SK-N-SH treated with all-trans-retinoic acid at 6 μM for 48 hours (cell line): ENCODE results near the gene SAMD10.

Source experiments
- ATAC-seq: fragments of 200-7000 bp; cut with Tn5 transposase; 3 replicates; pipeline ENCODE4 v1.9.1; 2020; ENCODE audit warnings: mild to moderate bottlenecking, moderate library complexity
- BACH2 ChIP-seq: fragments of 250-450 bp; sonication (Bioruptor Pico); IDR thresholded peaks from 2 replicates; pipeline ENCODE4 v1.9.0; 2021; ENCODE audit warnings: mild to moderate bottlenecking, borderline replicate concordance
- CREB5 ChIP-seq: fragments of 250-450 bp; sonication (Bioruptor Pico); IDR thresholded peaks from 2 replicates; pipeline ENCODE4 v1.5.1; 2020; ENCODE audit warnings: low read depth, mild to moderate bottlenecking, moderate library complexity
- CSDC2 ChIP-seq: fragments of 250-450 bp; sonication (Bioruptor Pico); IDR thresholded peaks from 2 replicates; pipeline ENCODE4 v1.5.0; 2020; ENCODE audit warnings: mild to moderate bottlenecking, moderate library complexity
- CSRNP3 ChIP-seq: fragments of 250-450 bp; sonication (Bioruptor Pico); IDR thresholded peaks from 2 replicates; pipeline ENCODE4 v1.5.1; 2021; ENCODE audit warnings: mild to moderate bottlenecking, moderate library complexity
- ESRRG ChIP-seq: fragments of 250-450 bp; sonication (Bioruptor Pico); IDR thresholded peaks from 2 replicates; pipeline ENCODE4 v1.6.1; 2021; ENCODE audit warnings: mild to moderate bottlenecking
- GLIS3 ChIP-seq: fragments of 250-450 bp; sonication (Bioruptor Pico); IDR thresholded peaks from 2 replicates; pipeline ENCODE4 v1.5.0; 2020; ENCODE audit warnings: mild to moderate bottlenecking, moderate library complexity
- PATZ1 ChIP-seq: fragments of 250-450 bp; sonication (Bioruptor Pico); IDR thresholded peaks from 2 replicates; pipeline ENCODE4 v1.8.0; 2020; ENCODE audit warnings: mild to moderate bottlenecking, moderate library complexity, borderline replicate concordance
- POU6F1 ChIP-seq: fragments of 250-450 bp; sonication (Bioruptor Pico); IDR thresholded peaks from 2 replicates; pipeline ENCODE4 v1.8.0; 2021; ENCODE audit warnings: low read depth, mild to moderate bottlenecking, moderate library complexity, borderline replicate concordance
- PPARA ChIP-seq: fragments of 250-450 bp; sonication (Bioruptor Pico); IDR thresholded peaks from 2 replicates; pipeline ENCODE4 v1.5.0; 2020; ENCODE audit warnings: mild to moderate bottlenecking, borderline replicate concordance
- RARB ChIP-seq: fragments of 250-450 bp; sonication (Bioruptor Pico); IDR thresholded peaks from 2 replicates; pipeline ENCODE4 v1.8.0; 2021; ENCODE audit warnings: mild to moderate bottlenecking, moderate library complexity
- SNAI2 ChIP-seq: fragments of 250-450 bp; sonication (Bioruptor Pico); IDR thresholded peaks from 2 replicates; pipeline ENCODE4 v1.5.0; 2020; ENCODE audit warnings: mild to moderate bottlenecking, moderate library complexity
- TOX ChIP-seq: fragments of 250-450 bp; sonication (Bioruptor Pico); IDR thresholded peaks from 2 replicates; pipeline ENCODE4 v1.8.0; 2021; ENCODE audit warnings: mild to moderate bottlenecking, moderate library complexity, borderline replicate concordance
- TSHZ2 ChIP-seq: fragments of 250-450 bp; sonication (Bioruptor Pico); IDR thresholded peaks from 2 replicates; pipeline ENCODE4 v1.5.0; 2020; ENCODE audit warnings: mild to moderate bottlenecking, moderate library complexity
- ZC3H10 ChIP-seq: fragments of 250-450 bp; sonication (Bioruptor Pico); IDR thresholded peaks from 2 replicates; pipeline ENCODE4 v1.5.1; 2021; ENCODE audit warnings: mild to moderate bottlenecking, moderate library complexity
- ZFP3 ChIP-seq: fragments of 250-450 bp; sonication (Bioruptor Pico); IDR thresholded peaks from 2 replicates; pipeline ENCODE4 v1.5.0; 2020; ENCODE audit warnings: mild to moderate bottlenecking, moderate library complexity
- ZNF565 ChIP-seq: fragments of 450-650 bp; formaldehyde crosslinking; conservative IDR thresholded peaks from 2 replicates; pipeline ENCODE4 v1.5.0; 2020; ENCODE audit warnings: low read depth, mild to moderate bottlenecking, moderate library complexity
- ZNF70 ChIP-seq: fragments of 450-650 bp; formaldehyde crosslinking; IDR thresholded peaks from 2 replicates; pipeline ENCODE4 v1.5.0; 2020; ENCODE audit warnings: mild to moderate bottlenecking, moderate library complexity
- ZNF8 ChIP-seq: fragments of 450-650 bp; formaldehyde crosslinking; IDR thresholded peaks from 2 replicates; pipeline ENCODE4 v1.5.0; 2020; ENCODE audit warnings: mild to moderate bottlenecking, moderate library complexity

Gene SAMD10

GRCh38 chr20:64025826-64026412 lies 46.5 kb upstream of the SAMD10 start (continued):
- TF ChIP-seq CREB5 (CRISPR knock-in tag) (no peak), BACH2 (CRISPR knock-in tag) (no peak)

GRCh38 chr20:64025101-64025825 lies 45.8 kb upstream of the SAMD10 start:
- TF ChIP-seq RARB (CRISPR knock-in tag) (no peak), ZNF565 (no peak), ZFP3 (CRISPR knock-in tag) (no peak), TOX (no peak)
- no peak for ATAC-seq

- TF ChIP-seq CSDC2 (no peak), CREB5 (CRISPR knock-in tag) (no peak), GLIS3 (no peak), TSHZ2 (CRISPR knock-in tag) (no peak), POU6F1 (CRISPR knock-in tag) (no peak), ZNF8 (CRISPR knock-in tag) (no peak), ZNF70 (CRISPR knock-in tag) (no peak), SNAI2 (CRISPR knock-in tag) (no peak), PPARA (no peak), RARB (CRISPR knock-in tag) (no peak)
- no peak for ATAC-seq
Observed at GRCh38 chr20:64024141-64024990, 44.9 kb upstream of the SAMD10 start.

GRCh38 chr20:64023361-64024140 lies 44.1 kb upstream of the SAMD10 start:
- TF ChIP-seq GLIS3 (no peak), TOX (no peak), CSRNP3 (CRISPR knock-in tag) (no peak), ZC3H10 (no peak), ESRRG (CRISPR knock-in tag) (no peak), PATZ1 (CRISPR knock-in tag) (no peak)
- no peak for ATAC-seq
